Parathyroid adenoma (tissue), 2 donors: Measurements from ENCODE around the gene PGBD5.
A peak's percentile ranks its signal among the peaks of the same experiment; 100 is the strongest.

Source experiments
- H2AFZ ChIP-seq: fragments of 300-600 bp; sonication (generic); one replicate; pipeline ENCODE4 v1.7.0; 2017; ENCODE audit warnings: antibody characterized with exemption, mild to moderate bottlenecking
- H3K27ac ChIP-seq: fragments of 300-600 bp; sonication (generic); one replicate; pipeline ENCODE4 v1.7.0; 2017
- H3K27me3 ChIP-seq: fragments of 300-600 bp; sonication (generic); one replicate; pipeline ENCODE4 v1.7.0; 2017; ENCODE audit warnings: low read length; ENCODE audit not compliant: control insufficient read depth, insufficient read depth
- H3K36me3 ChIP-seq: fragments of 300-600 bp; sonication (generic); one replicate; pipeline ENCODE4 v1.7.0; 2017; ENCODE audit warnings: low read length; ENCODE audit not compliant: control insufficient read depth, insufficient read depth
- H3K4me1 ChIP-seq: fragments of 300-600 bp; sonication (generic); one replicate; pipeline ENCODE4 v1.7.0; 2017; ENCODE audit warnings: control low read depth
- H3K4me2 ChIP-seq: fragments of 300-600 bp; sonication (generic); one replicate; pipeline ENCODE4 v1.7.0; 2017; ENCODE audit warnings: low read length
- H3K4me3 ChIP-seq: fragments of 300-600 bp; sonication (generic); one replicate; pipeline ENCODE4 v1.7.0; 2017; ENCODE audit warnings: low read depth, low read length
- H3K79me2 ChIP-seq: fragments of 300-600 bp; sonication (generic); one replicate; pipeline ENCODE4 v1.7.0; 2017; ENCODE audit warnings: control low read depth
- H3K9ac ChIP-seq: fragments of 300-600 bp; sonication (generic); one replicate; pipeline ENCODE4 v1.7.0; 2017; ENCODE audit warnings: mild to moderate bottlenecking
- H3K9me3 ChIP-seq: fragments of 300-600 bp; sonication (generic); one replicate; pipeline ENCODE4 v1.7.0; 2017; ENCODE audit warnings: low read length; ENCODE audit not compliant: control insufficient read depth
- CTCF ChIP-seq: fragments of 300-600 bp; sonication (generic); IDR thresholded peaks from one replicate; pipeline ENCODE4 v1.7.0; 2017; ENCODE audit warnings: antibody characterized with exemption, mild to moderate bottlenecking
- donor health status: primary hyperparathyroidism.

PGBD5 gene

DNA sequence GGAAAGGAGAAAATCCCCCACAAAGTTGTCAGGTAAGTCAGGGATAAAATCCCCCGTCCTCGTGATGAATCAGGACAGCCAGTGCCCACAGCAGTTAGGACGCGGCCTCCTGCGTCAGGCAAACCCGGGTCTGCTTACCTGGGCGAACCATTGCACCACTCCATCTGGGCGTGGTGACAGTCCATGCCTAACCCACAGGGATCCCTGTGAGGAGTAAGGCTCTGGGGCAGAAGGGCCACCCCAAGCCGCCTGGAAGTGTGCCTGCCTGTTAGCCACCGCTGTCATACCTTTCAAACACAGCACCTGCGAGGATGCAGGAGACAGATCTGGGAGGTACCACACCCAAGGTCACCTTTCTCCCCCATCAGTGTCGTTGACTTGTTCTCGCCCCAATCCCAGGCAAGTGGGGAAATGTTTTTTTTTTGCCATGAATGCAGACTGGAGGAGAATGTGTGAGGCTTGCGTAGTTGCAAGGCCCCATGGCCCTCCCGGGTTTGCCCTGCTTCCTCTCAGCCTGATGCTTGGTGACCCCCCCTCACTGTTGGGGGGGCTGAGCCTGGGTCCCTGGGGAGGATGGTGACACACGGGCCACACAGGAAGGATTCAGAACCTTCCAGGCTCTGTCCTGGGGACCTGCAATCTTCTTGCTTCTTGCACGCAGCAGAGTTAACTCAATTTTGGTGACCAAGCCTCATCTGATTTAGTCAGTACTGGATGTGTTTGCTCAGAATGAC is 107.0 kb downstream of the PGBD5 start:
- Histone ChIP-seq H3K79me2 (no peaks in the 10 kb centered on the region), H3K36me3 (no peaks in the 10 kb centered on the region), H3K4me2 (no peak overlapping the region), H2AFZ (no peak overlapping the region), H3K4me3 (no peak overlapping the region), H3K9me3 (no peaks in the 10 kb centered on the region), H3K4me1 (peaks cover 8% of the 10 kb centered on the region), H3K27me3 (no peaks in the 10 kb centered on the region), H3K9ac (no peak overlapping the region), H3K27ac (peak overlapping the region; percentile 72)
- no peak for TF ChIP-seq CTCF

DNA sequence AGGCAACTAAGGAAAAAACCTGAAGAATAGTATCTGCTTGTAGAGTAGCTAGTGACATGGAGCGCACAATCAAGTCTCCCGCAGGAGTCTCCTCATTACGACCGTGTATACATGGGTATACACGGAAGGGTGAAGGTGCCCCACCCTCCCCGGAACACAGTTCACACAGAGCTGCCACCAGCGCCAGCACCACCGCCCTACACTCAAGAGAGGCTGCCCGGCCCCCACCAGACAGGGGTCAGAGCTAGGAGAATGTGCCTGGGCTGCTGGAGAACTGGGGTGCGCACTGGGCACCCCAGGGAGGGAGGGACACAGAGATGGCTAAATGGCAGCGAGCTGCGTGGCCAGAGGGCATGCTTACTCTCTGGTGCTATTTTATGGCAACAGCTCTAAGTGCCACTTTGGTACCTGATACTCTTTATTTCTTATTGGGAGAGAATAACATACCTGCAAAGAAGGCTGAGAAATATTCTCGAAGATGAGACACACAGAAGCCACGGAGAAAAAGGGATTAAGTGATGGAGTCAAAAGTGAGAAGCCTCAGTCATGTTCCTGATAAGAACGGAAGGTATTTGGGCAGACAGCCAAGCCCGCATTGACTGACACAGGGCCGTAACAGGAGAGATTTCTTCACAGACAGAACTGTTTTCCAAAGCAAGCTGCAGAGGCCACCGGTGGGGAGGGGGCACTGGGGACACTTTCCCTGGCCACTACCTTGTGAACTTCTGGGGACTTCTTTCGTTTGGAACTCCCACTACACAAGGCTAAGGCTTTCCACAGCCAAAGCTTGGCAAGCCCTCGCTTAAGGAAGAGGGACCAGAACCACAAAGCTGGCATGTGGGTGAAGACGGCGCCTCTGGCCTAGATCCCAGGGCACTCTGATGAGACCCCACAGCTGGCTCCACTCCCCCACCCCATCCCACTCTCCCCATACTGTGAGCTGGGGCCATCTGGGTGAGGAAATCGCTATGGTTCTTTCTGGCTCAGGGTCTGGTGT is 108.0 kb downstream of the PGBD5 start:
- H3K27ac ChIP-seq = peak overlapping the region; percentile 72
- TF ChIP-seq CTCF = no peak
- no peaks in the 10 kb centered on the region for H3K27me3 ChIP-seq
- H3K79me2 ChIP-seq = no peaks in the 10 kb centered on the region
- H3K9ac ChIP-seq = no peak overlapping the region
- no peak overlapping the region for H3K4me3 ChIP-seq
- peak overlapping the region; percentile 27 for H3K4me2 ChIP-seq
- H2AFZ ChIP-seq = peak overlapping the region; percentile 50
- H3K9me3 ChIP-seq = no peaks in the 10 kb centered on the region
- peaks cover 8% of the 10 kb centered on the region for H3K4me1 ChIP-seq
- H3K36me3 ChIP-seq = no peaks in the 10 kb centered on the region

DNA sequence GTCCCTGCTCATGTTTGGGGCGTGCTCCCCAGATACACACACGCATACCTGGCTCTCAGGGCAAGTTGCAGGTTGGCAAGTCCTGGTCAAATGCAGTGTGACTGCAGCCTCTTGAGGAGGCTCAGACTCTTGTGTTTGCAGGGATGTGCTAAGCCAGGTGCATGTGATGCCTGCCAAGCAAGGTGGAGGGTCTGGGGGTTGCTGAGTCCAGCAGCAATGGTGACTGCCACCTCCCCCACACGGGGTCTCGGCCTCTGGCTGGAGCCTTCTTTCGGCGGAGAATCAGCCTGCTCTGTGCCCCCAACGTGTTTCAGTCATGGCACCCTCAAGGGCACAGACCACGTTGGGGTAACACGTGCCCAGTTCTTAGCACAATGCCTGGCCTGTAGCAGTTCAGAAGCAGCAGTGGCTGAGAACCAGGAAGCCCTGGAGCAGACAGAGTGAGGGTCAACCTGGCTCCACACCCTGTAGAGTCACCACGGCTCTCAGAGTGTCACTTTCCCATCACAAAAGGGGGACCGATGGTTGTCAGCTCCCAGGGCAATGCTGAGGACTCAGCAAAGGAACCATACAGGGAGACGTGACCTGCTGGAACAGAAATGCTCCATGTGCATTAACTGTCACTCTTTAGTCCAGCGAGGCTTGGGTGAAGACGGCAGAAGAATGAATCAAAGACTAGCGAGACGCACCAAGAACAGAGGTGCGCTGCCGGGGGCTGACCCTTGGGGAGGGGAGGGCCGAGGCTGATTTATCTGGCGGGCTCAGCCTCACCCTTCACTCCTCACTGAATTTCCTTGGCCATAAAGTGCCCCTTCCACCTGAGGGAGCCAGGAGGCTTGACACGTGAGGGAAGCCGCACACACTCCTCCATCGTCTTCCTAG is 109.0 kb downstream of the PGBD5 start:
- no peak for TF ChIP-seq CTCF
- H3K79me2 ChIP-seq = no peaks in the 10 kb centered on the region
- no peak overlapping the region for H3K4me3 ChIP-seq
- H3K36me3 ChIP-seq = no peaks in the 10 kb centered on the region
- H3K4me2 ChIP-seq = no peak overlapping the region
- H3K27me3 ChIP-seq = no peaks in the 10 kb centered on the region
- H2AFZ ChIP-seq = peak overlapping the region; percentile 50
- H3K9me3 ChIP-seq = no peaks in the 10 kb centered on the region
- H3K9ac ChIP-seq = no peak overlapping the region
- H3K4me1 ChIP-seq = peaks cover 8% of the 10 kb centered on the region
- H3K27ac ChIP-seq = peak overlapping the region; percentile 72

DNA sequence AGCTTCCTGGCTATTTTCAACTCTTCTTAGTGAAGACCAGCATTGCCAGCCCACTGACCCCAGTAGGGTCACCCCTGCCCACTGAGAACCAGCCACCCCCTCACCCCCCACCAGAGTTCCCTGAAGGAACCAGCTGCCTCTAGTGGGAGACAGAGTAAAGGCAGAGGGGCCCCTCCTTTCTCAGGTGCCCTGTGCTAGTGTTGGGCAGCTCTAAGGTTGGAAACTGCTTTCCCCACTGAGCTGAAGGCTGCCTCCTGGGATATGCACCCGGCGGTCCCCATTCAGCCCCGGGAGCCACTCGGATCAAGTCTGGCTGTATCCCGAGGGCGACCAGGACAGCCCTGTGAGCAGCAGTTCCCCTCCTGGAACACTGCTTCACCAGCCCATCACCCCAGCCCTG is 111.0 kb downstream of the PGBD5 start:
- Histone ChIP-seq H3K9ac (no peak overlapping the region), H3K27me3 (no peaks in the 10 kb centered on the region), H3K4me1 (peaks cover 8% of the 10 kb centered on the region), H3K4me3 (no peak overlapping the region), H3K4me2 (no peak overlapping the region), H3K79me2 (no peaks in the 10 kb centered on the region), H3K27ac (no peak overlapping the region), H3K36me3 (no peaks in the 10 kb centered on the region), H3K9me3 (no peaks in the 10 kb centered on the region), H2AFZ (no peak overlapping the region)
- no peak for TF ChIP-seq CTCF
